WI38 (cell line): Measurements from ENCODE around the gene ESRRB.

Source experiments
- H3K4me3 ChIP-seq: 2 replicates; pipeline ENCODE4 v1.5.1; 2011; ENCODE audit warnings: low read depth, mild to moderate bottlenecking, control low read depth, low read length
- TF ChIP-seq, protein P1 (sequence below): IDR thresholded peaks from 2 replicates; pipeline ENCODE4 v1.5.1; 2012; ENCODE audit warnings: low read depth, mild to moderate bottlenecking, control low read depth, low read length

Gene ESRRB

DNA sequence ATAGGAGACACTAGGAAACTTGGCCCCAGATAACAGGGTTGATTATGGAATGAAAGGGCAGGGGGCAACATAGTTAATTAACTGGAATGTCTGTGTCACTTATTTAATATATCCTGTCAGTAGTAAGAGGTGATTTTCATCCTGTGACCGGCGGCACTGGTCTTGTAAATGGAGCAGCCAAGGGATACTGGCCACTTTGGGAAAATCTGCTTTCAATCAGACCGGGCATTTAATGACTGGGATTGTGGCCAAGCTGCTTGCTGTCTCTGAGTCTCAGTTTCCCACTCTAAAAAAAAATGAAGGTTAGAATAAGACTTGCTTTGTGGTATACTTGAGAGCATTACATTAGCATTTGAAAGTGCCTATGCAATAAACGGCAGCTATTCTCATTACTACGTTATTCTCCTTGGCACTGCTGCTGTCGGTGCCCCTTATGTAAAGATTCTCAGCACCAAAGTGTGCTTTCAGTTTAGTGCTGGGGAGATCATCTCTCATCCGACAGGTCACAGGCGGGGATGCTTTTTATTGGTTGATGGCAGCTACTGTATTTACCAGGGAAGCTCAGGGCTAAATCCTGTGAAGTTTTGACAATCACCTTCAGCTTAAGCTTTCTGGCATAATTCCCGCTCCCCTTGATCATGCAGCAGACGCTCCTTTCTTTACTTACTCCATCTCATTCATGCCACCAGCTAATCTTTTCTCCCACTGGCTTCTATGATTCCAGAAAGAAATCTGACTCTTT, 162.1 kb downstream of the ESRRB start:
- TF ChIP-seq, protein P1, sequence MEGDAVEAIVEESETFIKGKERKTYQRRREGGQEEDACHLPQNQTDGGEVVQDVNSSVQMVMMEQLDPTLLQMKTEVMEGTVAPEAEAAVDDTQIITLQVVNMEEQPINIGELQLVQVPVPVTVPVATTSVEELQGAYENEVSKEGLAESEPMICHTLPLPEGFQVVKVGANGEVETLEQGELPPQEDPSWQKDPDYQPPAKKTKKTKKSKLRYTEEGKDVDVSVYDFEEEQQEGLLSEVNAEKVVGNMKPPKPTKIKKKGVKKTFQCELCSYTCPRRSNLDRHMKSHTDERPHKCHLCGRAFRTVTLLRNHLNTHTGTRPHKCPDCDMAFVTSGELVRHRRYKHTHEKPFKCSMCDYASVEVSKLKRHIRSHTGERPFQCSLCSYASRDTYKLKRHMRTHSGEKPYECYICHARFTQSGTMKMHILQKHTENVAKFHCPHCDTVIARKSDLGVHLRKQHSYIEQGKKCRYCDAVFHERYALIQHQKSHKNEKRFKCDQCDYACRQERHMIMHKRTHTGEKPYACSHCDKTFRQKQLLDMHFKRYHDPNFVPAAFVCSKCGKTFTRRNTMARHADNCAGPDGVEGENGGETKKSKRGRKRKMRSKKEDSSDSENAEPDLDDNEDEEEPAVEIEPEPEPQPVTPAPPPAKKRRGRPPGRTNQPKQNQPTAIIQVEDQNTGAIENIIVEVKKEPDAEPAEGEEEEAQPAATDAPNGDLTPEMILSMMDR, result no peak
- H3K4me3 ChIP-seq, result no peak overlapping the region

DNA sequence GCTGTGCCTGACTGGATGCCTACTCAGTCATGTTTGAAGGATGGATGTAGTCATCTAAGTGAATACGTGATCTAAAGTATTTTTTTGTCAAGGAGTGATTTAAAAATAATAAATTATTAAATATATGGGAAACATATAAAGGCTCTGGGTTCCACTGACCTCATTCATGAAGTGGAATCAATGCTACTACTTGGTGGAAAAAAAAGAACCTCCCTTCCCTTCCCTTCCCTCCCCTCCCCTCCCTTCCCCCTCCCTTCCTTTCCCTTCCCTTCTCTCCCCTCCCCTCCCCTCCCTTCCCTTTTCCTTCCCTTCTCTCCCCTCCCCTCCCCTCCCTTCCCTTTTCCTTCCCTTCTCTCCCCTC, 162.7 kb downstream of the ESRRB start:
- TF ChIP-seq, protein P1, result no peak
- no peak overlapping the region for H3K4me3 ChIP-seq

DNA sequence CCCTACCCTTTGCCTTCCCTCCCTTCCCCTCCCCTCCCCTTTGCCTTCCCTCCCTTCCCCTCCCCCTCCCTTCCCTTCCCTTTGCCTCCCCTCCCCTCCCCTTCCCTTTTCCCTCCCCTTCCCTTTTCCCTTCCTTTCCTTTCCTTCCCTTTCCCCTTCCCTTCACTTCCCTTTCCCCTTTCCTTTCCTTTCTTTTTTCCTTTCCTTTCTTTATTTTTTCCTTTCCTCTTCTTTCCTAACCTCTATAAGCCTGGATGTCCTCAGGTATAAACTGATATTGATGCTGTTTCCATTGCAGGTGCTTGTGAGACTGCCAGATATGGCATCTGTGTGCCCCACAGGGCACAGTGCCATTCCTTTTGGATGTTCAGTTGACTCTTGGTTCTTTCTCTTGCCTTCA, 163.2 kb downstream of the ESRRB start:
- no peak overlapping the region for H3K4me3 ChIP-seq
- TF ChIP-seq, protein P1, result no peak

DNA sequence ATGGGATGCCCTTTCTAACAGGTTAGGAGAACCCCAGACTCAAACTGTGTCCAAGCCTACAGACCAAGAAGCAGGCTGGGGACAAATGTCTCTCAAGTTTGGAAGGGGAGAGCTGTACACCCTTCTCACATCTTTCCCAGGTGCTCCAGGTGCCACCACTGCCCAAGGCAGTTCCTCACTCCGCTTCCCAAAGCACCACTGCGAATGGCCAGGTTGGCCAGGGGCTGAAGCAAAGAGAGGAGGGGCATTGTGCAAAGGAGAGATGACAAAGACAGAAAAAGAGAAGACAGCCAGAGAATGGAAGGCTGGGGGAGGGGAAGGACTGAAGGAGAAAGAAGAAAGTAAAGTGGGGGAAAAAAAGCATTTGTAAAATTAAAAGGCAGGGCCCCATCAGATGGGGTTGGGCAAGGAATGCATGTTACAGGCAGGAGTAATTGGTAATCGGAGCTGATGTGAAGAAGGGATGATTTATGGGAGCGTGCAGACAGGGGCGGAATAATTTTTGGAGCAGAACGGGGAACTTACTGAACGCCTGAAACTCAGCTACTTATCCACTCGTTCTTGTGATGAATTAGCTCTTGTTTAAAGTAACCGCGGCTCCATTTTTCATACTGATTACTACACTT, 165.8 kb downstream of the ESRRB start:
- no peak overlapping the region for H3K4me3 ChIP-seq
- TF ChIP-seq, protein P1, result no peak

DNA sequence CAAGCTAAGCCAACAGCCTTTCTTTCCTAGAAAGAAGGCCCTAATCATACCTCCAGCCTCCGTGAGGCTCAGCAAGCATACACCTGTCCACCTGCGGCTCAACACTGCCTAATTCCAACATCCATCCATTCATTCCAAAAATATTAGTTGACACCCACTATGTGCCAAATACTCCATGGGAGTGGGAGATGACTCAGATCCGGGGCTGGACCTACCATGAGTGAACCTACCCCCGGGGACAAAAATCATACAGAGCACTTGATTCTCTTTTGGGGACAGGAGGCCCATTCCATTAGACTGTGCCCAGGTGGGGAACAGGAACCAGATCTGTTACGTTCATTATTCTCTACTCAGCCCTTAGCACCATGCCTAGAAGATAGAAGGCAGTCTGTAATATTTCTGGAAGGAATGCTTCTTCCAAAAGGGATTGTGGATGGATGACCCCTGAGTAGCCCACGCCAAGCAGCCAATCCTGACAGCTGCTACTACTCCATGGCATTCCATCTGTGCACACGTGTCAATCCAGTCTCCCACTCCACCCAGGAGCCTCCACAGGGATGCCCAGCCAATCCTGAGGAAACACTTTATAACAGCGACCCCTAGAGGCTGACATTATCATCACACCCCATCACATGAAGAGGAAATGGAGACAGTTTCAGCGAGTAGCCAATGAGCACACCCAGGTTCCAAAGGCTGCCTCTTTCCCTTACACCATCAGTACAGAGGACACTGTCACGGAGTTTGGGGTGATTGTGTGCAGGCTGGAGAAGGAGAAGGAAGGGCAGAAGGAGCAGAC, 170.7 kb downstream of the ESRRB start:
- TF ChIP-seq, protein P1, result peak; percentile 44
- no peak overlapping the region for H3K4me3 ChIP-seq

DNA sequence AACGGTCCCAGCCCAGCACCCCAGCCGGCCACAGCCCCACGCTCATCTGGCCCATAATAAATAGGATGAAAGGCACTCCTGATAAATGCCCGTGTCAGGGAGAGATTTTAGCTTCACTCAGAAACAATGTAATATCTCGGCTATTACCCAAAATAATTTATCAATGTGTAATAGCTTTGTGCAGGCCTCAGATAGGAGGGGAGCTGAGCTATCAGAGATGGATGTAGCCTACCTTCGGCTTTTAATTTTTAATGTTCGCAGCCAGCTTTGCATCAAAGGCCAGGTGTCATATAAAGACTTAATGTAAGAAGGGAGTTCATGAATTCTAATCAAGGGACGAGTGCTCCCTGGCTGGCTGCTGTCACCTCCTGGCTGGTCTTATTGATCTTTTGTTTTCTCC, 171.9 kb downstream of the ESRRB start:
- TF ChIP-seq, protein P1, result no peak

DNA sequence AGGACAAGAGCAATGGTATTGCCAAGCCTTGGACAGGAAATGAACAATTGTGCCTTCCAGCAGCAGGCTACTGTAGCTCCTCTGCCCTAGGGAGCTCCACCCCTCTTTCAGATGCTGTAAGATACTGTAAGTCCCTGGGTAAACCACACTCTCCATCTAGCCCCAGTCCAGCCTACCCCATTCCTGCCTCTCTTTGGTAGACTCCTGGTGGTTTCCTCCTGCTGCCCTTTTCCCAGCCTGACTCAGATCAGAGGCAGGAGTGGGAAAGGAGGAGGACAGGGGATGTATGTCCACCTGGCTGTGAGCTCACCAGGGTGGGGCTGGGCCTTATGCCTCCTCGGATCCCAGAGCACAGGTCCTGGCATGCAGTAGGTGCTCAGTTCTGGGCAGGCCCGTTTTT, 174.6 kb downstream of the ESRRB start:
- H3K4me3 ChIP-seq, result no peak overlapping the region
- TF ChIP-seq, protein P1, result no peak

More for the DNA sequence above, 171.9 kb downstream of the ESRRB start:
- no peak overlapping the region for H3K4me3 ChIP-seq
